ENCODE measurements around the gene NEK11.
A peak's percentile ranks its signal among the peaks of the same experiment; 100 is the strongest.

Gene NEK11

GRCh38 chr3:131001071-131001470 is 25.6 kb upstream of the NEK11 start:
- no peak overlapping the region for H3K27ac ChIP-seq
- no peak for TF ChIP-seq CTCF (conservative IDR thresholded peaks at IDR 0.05)

GRCh38 chr3:131004603-131005002 is 22.1 kb upstream of the NEK11 start:
- no peak for TF ChIP-seq CTCF (conservative IDR thresholded peaks at IDR 0.05)
- no peak overlapping the region for H3K27ac ChIP-seq

DNA sequence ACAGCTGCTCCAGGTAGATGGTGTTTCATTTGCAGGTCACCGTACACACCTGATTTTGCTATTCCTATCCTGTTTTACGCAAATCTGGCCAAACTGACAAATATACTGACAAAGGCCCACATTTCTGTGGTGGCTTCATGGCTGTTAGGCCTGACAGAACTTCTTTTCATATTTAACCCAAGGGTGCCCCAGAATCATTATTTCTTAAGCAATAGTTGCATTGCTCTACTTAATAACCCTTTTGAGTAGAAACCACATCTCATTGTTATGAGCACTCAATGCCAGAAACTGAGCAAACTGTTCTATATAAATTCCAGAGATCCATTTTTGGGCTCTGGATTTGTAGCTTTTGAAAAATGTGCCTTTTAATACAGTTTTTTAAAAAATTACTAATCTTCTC is 19.4 kb upstream of the NEK11 start:
- TF ChIP-seq CTCF (conservative IDR thresholded peaks at IDR 0.05) = no peak
- H3K27ac ChIP-seq = peak overlapping the region; percentile 80; the same call in 1 of the 2 replicates

DNA sequence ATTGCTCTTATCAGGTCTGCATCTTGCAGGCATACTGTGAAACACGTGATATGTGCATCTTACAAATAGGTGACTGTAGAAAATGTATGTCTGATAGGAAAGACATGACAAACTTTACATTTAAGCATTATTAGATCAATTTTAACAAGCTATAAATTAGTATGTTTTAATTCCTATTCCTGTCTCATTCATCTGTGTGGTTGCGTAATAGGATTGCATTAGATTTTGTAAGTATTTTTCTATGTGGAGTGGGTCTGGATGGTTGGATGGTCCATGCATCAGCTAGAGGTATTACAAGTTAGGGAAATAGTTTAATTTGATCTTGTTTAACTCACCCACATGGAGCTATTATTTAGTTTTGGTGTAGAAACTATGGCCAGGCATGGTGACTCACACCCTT is 18.9 kb upstream of the NEK11 start:
- H3K27ac ChIP-seq = peak overlapping the region; percentile 80; the same call in 1 of the 2 replicates
- TF ChIP-seq CTCF (conservative IDR thresholded peaks at IDR 0.05) = no peak

DNA sequence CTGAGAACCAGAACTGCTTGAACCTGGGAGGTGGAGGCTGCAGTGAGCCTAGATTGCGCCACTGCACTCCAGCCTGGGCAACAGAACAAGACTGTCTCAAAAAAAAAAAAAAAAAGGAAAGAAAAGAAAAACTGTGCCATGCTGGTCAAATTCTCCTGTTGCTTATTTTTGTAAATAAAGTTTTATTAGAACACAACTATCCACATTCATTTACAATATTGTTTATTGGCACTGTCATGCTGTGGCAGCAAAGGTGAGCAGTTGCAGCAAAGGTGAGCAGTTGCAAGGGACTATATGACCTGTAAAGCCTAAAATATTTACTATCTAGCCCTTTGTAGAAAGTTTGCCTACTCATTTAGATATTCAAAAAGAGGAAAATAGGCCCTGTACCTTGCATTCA is 18.4 kb upstream of the NEK11 start:
- H3K27ac ChIP-seq = peak overlapping the region; percentile 80; the same call in 1 of the 2 replicates
- no peak for TF ChIP-seq CTCF (conservative IDR thresholded peaks at IDR 0.05)

DNA sequence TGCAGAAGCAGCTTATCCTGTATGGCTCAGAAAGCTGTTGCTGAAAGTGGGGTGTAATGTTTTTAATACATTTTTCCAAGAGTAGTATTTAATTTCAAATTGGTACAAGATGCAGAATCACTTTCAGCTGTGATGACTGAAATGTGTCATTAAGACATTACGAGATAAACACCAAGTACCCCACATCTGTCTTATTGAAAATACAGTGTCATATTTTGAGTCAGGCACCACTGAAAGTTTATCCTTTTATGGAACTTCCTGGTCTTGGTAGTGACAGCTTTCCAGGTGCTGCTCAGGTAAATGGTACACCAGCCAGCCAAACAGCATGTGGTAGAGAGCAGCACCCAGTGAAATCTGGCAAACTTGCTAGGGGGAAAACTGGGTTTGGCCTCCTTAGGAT is 17.0 kb upstream of the NEK11 start:
- peak overlapping the region; percentile 80 for H3K27ac ChIP-seq
- TF ChIP-seq CTCF (conservative IDR thresholded peaks at IDR 0.05) = no peak

- TF ChIP-seq CTCF (conservative IDR thresholded peaks at IDR 0.05) = no peak
- no peak overlapping the region for H3K27ac ChIP-seq
Measured at GRCh38 chr3:131018970-131019369, 7.7 kb upstream of the NEK11 start.

All from VCaP (cell line).